Measurements from ENCODE around the gene TBC1D28. TPM values are rescaled to one million over a fixed set of nuclear protein-coding genes. Genes with fewer than 3 reads are reported as not detected.
"Not testable (repeated sequence)": the region's sequence is repeated elsewhere in the genome, so short reads cannot be mapped to it uniquely, and the experiment has no call there.

TBC1D28 gene
- total RNA-seq = not detected

DNA sequence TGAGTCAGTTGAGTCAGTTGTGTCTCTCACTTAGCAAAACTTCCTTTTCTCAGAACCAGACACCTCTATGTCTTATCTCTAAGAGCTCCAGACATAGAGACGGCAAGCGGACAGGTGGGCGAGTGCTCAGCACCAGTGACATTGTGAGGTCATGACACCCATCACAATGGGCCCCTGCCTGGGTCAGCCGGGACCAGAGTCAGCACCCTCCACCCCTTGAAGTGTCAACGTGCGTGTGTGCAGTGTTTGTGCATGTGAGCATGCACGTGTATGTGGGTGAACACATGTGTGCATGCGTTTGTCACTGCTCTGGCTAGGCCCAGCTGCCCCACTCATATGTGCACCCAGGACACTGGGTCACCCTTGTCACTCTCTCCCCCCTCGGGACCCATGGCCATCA, at the start of gene TBC1D28:
TSS of gene TBC1D28 (minus strand) at position 101 of the 400 bp plus-strand sequence. CDS start 3,039 bp downstream, outside the sequence.
- WGBS, 2 donors (ENCODE audit: low coverage in 1 of 2) = 100% methylated on average over 2 of the region's 9 CpGs; no CpG with 5 or more reads in 1 of the 2 donors
- not testable (repeated sequence) for H3K4me3 ChIP-seq, H3K27me3 ChIP-seq, H3K4me1 ChIP-seq, ATAC-seq, H3K36me3 ChIP-seq, H3K27ac ChIP-seq, H3K9me3 ChIP-seq

DNA sequence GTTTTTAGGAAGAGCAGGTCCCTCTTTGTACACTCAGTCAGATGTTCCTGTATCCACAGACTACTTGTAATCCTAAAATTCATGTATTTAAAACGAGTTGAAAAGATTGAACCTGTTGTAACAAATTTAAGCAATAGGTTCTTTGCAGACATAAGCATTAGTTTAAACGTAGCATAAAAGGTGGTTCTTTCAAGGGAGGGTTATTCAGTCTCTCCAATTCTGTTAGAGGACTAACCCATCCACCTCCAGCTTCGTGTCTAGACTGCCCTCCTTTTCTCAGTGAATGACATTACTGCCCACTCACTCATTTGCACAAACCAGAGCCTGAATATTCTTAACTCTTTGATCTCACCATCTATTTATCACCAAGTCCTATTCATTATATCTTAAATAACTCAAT, 38.5 kb upstream of the TBC1D28 start:
- Histone ChIP-seq H3K27ac (peak overlapping the region in 3 of 4 donors; percentile 68 to 78 (median 71)), H3K36me3 (peaks cover 0 to 13% of the 10 kb centered on the region in 2 donors), H3K4me3 (peak overlapping the region in 1 of 2 donors; percentile 57)
- H3K9me3 ChIP-seq, H3K4me1 ChIP-seq, H3K27me3 ChIP-seq: not testable (repeated sequence)
- peak; percentile 11 for ATAC-seq
- 0% methylated on average over 1 of the region's 3 CpGs; no CpG with 5 or more reads in 1 of the 2 donors for WGBS, 2 donors (ENCODE audit: low coverage in 1 of 2)

- H3K27ac ChIP-seq = peak within 1 kb of the TSS in 3 of 4 donors; percentile 68 to 78 (median 71)
- H3K36me3 ChIP-seq = peaks cover 0 to 19% of the 10 kb centered on the region in 2 donors
- no CpG with 5 or more reads among the region's 58 CpGs for WGBS, 2 donors (ENCODE audit: low coverage in 1 of 2)
- H3K27me3 ChIP-seq, H3K4me1 ChIP-seq, H3K9me3 ChIP-seq: not testable (repeated sequence)
- ATAC-seq = peak; percentile 100
- H3K4me3 ChIP-seq = peak within 1 kb of the TSS; percentile 57 to 81
These were observed 37.8 kb upstream of the TBC1D28 start, which contains the start of gene FOXO3B for GRCh38 chr17:18681767-18682571. TSS of gene FOXO3B (minus strand) at chr17:18682314. CDS start at chr17:18681651, 663 bp downstream.

DNA sequence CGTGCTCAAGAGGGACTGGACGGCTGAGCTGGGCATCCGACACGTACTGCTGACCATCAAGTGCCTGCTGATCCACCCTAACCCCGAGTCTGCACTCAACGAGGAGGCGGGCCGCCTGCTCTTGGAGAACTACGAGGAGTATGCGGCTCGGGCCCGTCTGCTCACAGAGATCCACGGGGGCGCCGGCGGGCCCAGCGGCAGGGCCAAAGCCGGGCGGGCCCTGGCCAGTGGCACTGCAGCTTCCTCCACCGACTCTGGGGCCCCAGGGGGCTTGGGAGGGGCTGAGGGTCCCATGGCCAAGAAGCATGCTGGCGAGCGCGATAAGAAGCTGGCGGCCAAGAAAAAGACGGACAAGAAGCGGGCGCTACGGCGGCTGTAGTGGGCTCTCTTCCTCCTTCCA, 33.2 kb upstream of the TBC1D28 start:
- not testable (repeated sequence) for H3K9me3 ChIP-seq, ATAC-seq, H3K4me1 ChIP-seq, H3K4me3 ChIP-seq, H3K27me3 ChIP-seq, H3K27ac ChIP-seq
- peaks cover 0 to 32% of the 10 kb centered on the region in 2 donors for H3K36me3 ChIP-seq
- no CpG with 5 or more reads among the region's 29 CpGs for WGBS, 2 donors (ENCODE audit: low coverage in 1 of 2)

GRCh38 chr17:18676928-18677327, 32.7 kb upstream of the TBC1D28 start:
- H3K27ac ChIP-seq, H3K4me1 ChIP-seq, H3K9me3 ChIP-seq, ATAC-seq, H3K4me3 ChIP-seq, H3K27me3 ChIP-seq: not testable (repeated sequence)
- 95 to 100% methylated on average over 2 of the region's 3 CpGs for WGBS, 2 donors (ENCODE audit: low coverage in 1 of 2)
- peaks cover 0 to 36% of the 10 kb centered on the region in 2 donors for H3K36me3 ChIP-seq

DNA sequence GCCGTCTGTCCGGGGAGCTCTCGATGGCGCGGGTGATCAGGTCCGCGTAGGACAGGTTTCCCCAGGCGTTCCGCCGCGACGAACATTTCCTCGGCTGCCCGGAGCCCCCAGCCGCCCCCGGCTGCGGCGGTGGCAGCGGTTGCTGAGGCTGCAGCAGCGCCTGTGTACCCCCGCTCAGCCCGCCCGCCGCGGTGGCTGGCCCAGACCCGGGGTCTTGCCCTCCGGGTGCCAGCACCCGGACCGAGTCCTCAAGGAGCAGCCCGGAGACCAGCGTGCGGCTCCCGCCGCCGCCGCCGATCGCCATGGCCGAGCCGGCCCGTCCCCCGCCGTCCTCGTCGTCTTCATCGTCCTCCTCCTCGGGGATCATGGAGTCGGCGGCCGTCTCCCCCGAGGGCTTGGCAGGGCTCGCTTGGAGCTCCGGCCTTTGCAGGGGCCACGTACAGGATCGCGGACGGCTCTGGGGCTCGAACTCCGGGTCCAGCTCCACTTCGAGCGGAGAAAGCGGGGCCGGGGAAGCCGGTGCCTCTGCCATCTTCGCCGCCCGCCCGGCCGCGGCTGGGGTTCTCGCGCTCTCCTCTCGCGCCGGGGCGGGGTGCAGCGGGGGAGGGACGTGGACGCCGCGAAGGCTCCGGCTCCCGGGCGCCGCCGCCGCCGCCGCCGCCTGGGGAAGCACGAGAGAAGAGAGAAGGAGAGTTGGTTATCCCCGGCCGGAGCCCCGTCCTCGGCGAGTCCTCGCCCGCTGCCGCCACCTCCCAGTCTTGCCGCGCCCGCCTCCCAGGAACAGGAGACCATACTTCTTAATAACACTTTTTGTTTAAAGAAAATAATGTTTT, 28.4 kb upstream of the TBC1D28 start:
- WGBS, 2 donors (ENCODE audit: low coverage in 1 of 2) = 89 to 100% methylated on average over 3 to 13 of the region's 102 CpGs
- peaks cover 0 to 58% of the 10 kb centered on the region in 2 donors for H3K36me3 ChIP-seq
- H3K27ac ChIP-seq, H3K27me3 ChIP-seq, H3K4me3 ChIP-seq, H3K4me1 ChIP-seq: not testable (repeated sequence)
- H3K9me3 ChIP-seq = peaks cover 0 to 10% (median 0%) of the 10 kb centered on the region in 3 donors
- ATAC-seq = peak; percentile 31

GRCh38 chr17:18668625-18669024, 24.4 kb upstream of the TBC1D28 start:
- not testable (repeated sequence) for ATAC-seq, H3K4me3 ChIP-seq, H3K27ac ChIP-seq, H3K27me3 ChIP-seq, H3K4me1 ChIP-seq
- H3K36me3 ChIP-seq = peaks cover 0 to 46% of the 10 kb centered on the region in 2 donors
- H3K9me3 ChIP-seq = peaks cover 0 to 37% (median 0%) of the 10 kb centered on the region in 3 donors
- WGBS, 2 donors (ENCODE audit: low coverage in 1 of 2) = 100% methylated on average over 1 of the region's 1 CpG; no CpG with 5 or more reads in 1 of the 2 donors

GRCh38 chr17:18667535-18667934, 23.3 kb upstream of the TBC1D28 start:
- H3K27ac ChIP-seq = not testable (repeated sequence)
- no CpG with 5 or more reads among the region's 3 CpGs for WGBS, 2 donors (ENCODE audit: low coverage in 1 of 2)
- H3K36me3 ChIP-seq = peaks cover 0 to 44% of the 10 kb centered on the region in 2 donors

DNA sequence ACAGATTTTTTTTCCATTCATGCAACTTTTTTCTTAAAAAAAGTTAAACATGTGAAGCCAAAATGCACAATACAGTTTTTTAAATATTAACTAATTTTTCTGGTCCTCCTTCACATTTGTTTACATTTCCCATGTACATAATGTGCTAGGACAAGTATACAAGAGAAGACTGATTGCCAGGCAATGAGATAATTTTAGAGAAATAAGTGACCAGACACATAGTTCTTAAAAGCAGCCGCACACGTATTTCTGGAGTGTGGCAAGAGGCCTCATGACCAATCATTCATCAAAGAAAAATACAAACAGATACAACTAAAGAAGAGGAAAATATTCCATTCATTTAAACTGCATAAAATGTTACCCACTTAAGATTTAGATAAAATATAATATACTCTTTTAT, 22.1 kb upstream of the TBC1D28 start:
- H3K36me3 ChIP-seq = peaks cover 0 to 32% of the 10 kb centered on the region in 2 donors
- not testable (repeated sequence) for ATAC-seq, H3K4me3 ChIP-seq, H3K4me1 ChIP-seq, H3K27me3 ChIP-seq, H3K27ac ChIP-seq
- H3K9me3 ChIP-seq = peaks cover 0 to 60% (median 0%) of the 10 kb centered on the region in 3 donors
- 79 to 86% methylated on average over 2 of the region's 2 CpGs for WGBS, 2 donors (ENCODE audit: low coverage in 1 of 2)

More at GRCh38 chr17:18667535-18667934, 23.3 kb upstream of the TBC1D28 start:
- not testable (repeated sequence) for H3K4me1 ChIP-seq, ATAC-seq, H3K27me3 ChIP-seq, H3K4me3 ChIP-seq
- H3K9me3 ChIP-seq = peaks cover 0 to 48% (median 0%) of the 10 kb centered on the region in 3 donors

- 88 to 93% methylated on average over 3 to 5 of the region's 5 CpGs for WGBS, 2 donors (ENCODE audit: low coverage in 1 of 2)
- ATAC-seq = not testable (repeated sequence)
These were observed 17.9 kb upstream of the TBC1D28 start for GRCh38 chr17:18661924-18662624.

GRCh38 chr17:18650094-18650493, 5.9 kb upstream of the TBC1D28 start:
- H3K27ac ChIP-seq, H3K36me3 ChIP-seq, ATAC-seq, H3K27me3 ChIP-seq, H3K9me3 ChIP-seq, H3K4me3 ChIP-seq, H3K4me1 ChIP-seq: not testable (repeated sequence)
- no CpG with 5 or more reads among the region's 23 CpGs for WGBS, 2 donors (ENCODE audit: low coverage in 1 of 2)

More at GRCh38 chr17:18661924-18662624, 17.9 kb upstream of the TBC1D28 start:
- peaks cover 0 to 69% (median 0%) of the 10 kb centered on the region in 3 donors for H3K9me3 ChIP-seq
- not testable (repeated sequence) for H3K4me1 ChIP-seq, H3K36me3 ChIP-seq, H3K4me3 ChIP-seq, H3K27ac ChIP-seq, H3K27me3 ChIP-seq

DNA sequence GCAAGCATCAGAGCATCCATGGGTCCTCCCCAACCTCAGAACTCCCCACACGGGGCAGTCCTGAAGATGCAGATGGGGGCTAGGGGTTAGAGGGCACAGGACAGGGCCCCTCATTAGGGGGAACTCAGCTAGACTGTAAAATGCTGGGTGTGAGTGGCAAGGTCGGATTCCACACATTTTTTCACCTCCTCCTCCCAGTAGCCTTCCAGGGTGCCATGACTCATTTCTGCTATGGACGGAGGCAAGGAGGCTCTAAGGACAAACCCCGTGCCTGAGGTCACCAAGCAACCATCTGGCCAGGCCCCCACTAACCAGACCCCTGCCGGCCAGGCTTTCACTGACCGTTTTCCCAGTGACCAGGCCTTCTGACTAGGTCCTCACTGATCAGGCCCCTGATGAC, 1.1 kb downstream of the TBC1D28 start:
- not testable (repeated sequence) for H3K27ac ChIP-seq, H3K4me1 ChIP-seq, H3K36me3 ChIP-seq, H3K27me3 ChIP-seq, H3K4me3 ChIP-seq, ATAC-seq, H3K9me3 ChIP-seq
- WGBS, 2 donors (ENCODE audit: low coverage in 1 of 2) = no CpG with 5 or more reads among the region's 6 CpGs
